PC-3 (cell line): ENCODE results near the gene MMP15. TPM values are rescaled to one million over a fixed set of nuclear protein-coding genes. Genes with fewer than 3 reads are reported as not detected.

ENCODE experiments used
- ATAC-seq: fragments of 200-7000 bp; cut with Tn5 transposase; 2 replicates; pipeline ENCODE4 v1.9.1; 2020; ENCODE audit warnings: mild to moderate bottlenecking, moderate library complexity
- BruUV-seq: library from RNA; stranded (reverse); fragments of 400-500 nt; replicated peaks from 2 replicates; lab custom pipeline; 2021; lab: Mats Ljungman, UMichigan
- CTCF ChIA-PET: fragments of 300-600 bp; sonication (Branson Sonifier 250); formaldehyde crosslinking; loops from one replicate; lab custom pipeline; 2022; ENCODE audit warnings: antibody characterized with exemption; lab: Charles Lee
- POLR2A ChIA-PET: fragments of 300-600 bp; sonication (Branson Sonifier 250); formaldehyde crosslinking; loops from one replicate; lab custom pipeline; 2022; ENCODE audit warnings: antibody characterized with exemption; ENCODE audit not compliant: unreplicated experiment; lab: Charles Lee
- DNase-seq: peaks from one replicate; pipeline ENCODE4 v3.0.0-alpha.2; 2015
- H2AFZ ChIP-seq: fragments of 300-600 bp; sonication (generic); 2 replicates; pipeline ENCODE4 v1.6.0; 2016; ENCODE audit warnings: antibody characterized with exemption, low read length
- H3F3A ChIP-seq: fragments of 300-600 bp; sonication (generic); one replicate; pipeline ENCODE4 v1.6.0; 2017; ENCODE audit warnings: antibody characterized with exemption, low read length, control low read depth, mild to moderate bottlenecking; ENCODE audit not compliant: unreplicated experiment
- H3K27ac ChIP-seq: fragments of 300-600 bp; sonication (generic); 2 replicates; pipeline ENCODE4 v1.5.1; 2016; ENCODE audit warnings: mild to moderate bottlenecking, low read length
- H3K27me3 ChIP-seq: fragments of 300-600 bp; sonication (generic); 2 replicates; pipeline ENCODE4 v1.6.1; 2016; ENCODE audit warnings: low read length, mixed read lengths
- H3K36me3 ChIP-seq: fragments of 300-600 bp; sonication (generic); 2 replicates; pipeline ENCODE4 v1.6.1; 2016; ENCODE audit warnings: low read depth, mixed run types, low read length, mixed read lengths
- H3K4me1 ChIP-seq: fragments of 300-600 bp; sonication (generic); 2 replicates; pipeline ENCODE4 v1.5.1; 2016; ENCODE audit warnings: low read length; ENCODE audit not compliant: insufficient read depth
- H3K4me2 ChIP-seq: fragments of 300-600 bp; sonication (generic); 2 replicates; pipeline ENCODE4 v1.6.0; 2016; ENCODE audit warnings: low read length
- H3K4me3 ChIP-seq: fragments of 300-600 bp; sonication (generic); 2 replicates; pipeline ENCODE4 v1.5.1; 2016; ENCODE audit warnings: mild to moderate bottlenecking, low read length, mixed read lengths
- H3K79me2 ChIP-seq: fragments of 300-600 bp; sonication (generic); 2 replicates; pipeline ENCODE4 v1.6.1; 2017; ENCODE audit warnings: low read length, mixed read lengths
- H3K9ac ChIP-seq: fragments of 300-600 bp; sonication (generic); 2 replicates; pipeline ENCODE4 v1.6.0; 2016; ENCODE audit warnings: mild to moderate bottlenecking, low read length
- H3K9me2 ChIP-seq: fragments of 300-600 bp; sonication (generic); replicated peaks from 2 replicates; pipeline ENCODE4 v1.6.1; 2016; ENCODE audit warnings: mixed run types, low read length, mixed read lengths
- H3K9me3 ChIP-seq: fragments of 300-600 bp; sonication (generic); 2 replicates; pipeline ENCODE4 v1.6.1; 2016; ENCODE audit warnings: low read length, mixed read lengths
- H4K20me1 ChIP-seq: fragments of 300-600 bp; sonication (generic); 2 replicates; pipeline ENCODE4 v1.6.1; 2016; ENCODE audit warnings: low read length, mixed read lengths
- CTCF ChIP-seq: fragments of 300-600 bp; sonication (generic); conservative IDR thresholded peaks from 2 replicates; pipeline ENCODE4 v1.5.1; 2017; ENCODE audit warnings: antibody characterized with exemption, low read depth, mild to moderate bottlenecking, low read length
- EZH2 ChIP-seq: fragments of 300-600 bp; sonication (generic); IDR thresholded peaks from one replicate; pipeline ENCODE4 v1.6.1; 2017; ENCODE audit warnings: antibody characterized with exemption, mild to moderate bottlenecking, low read length; ENCODE audit not compliant: unreplicated experiment
- EZH2phosphoT487 ChIP-seq: fragments of 300-600 bp; sonication (generic); IDR thresholded peaks from 2 replicates; pipeline ENCODE4 v1.6.1; 2018; ENCODE audit warnings: mild to moderate bottlenecking, antibody characterized with exemption, low read length, borderline replicate concordance
- intact Hi-C: fragments of 100-400 bp; cut with micrococcal nuclease; formaldehyde crosslinking; loops from 2 replicates; pipeline ENCODE4 v1.9.0; 2023
- total RNA-seq: library from RNA; depleted of rRNA; stranded (reverse); fragments of >200 nt; gene quantifications from 2 replicates; pipeline ENCODE4 v1.2.3, GENCODE V29; 2014

Gene MMP15
- total RNA-seq, 1 experiment from 2014 or later = 6.3 TPM

DNA sequence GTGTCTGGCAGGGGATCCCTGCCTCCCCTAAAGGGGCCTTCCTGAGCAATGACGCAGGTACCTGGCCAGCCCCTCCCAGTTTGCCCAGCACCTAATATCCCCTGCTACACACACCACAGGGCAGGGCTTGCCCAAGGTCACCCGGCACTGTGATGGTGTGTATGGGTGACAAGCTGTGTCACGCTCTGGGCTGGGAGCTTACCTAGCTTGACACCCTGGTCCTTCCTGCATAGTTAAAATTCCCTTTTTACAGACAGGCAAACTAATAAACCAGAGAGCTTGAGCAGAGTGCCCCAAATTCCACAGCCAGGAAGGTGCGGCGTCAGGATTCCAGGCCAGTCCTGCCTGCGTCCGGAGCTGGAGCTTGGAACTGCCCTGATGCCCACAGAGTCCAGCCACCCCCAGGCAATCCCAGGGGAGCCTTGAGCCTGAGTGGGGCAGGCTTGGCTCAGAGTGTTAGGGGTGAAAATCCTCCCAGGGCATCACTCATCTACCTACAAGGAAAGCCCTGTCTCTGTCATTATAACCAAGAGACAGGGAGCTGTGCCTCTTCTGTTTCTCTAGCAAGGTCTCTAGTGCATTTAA lies 18.1 kb downstream of the MMP15 start:
- CTCF ChIA-PET = no interaction called here
- H3K36me3 ChIP-seq = no peaks in the 10 kb centered on the region
- no peak overlapping the region for H2AFZ ChIP-seq
- no peaks in the 10 kb centered on the region for H3K79me2 ChIP-seq
- no peak overlapping the region for H3K27ac ChIP-seq
- intact Hi-C loops = no loop called here
- H3K27me3 ChIP-seq = no peaks in the 10 kb centered on the region
- H3K4me2 ChIP-seq = no peak overlapping the region
- H3F3A ChIP-seq = no peaks in the 10 kb centered on the region
- DNase-seq (no peak), ATAC-seq (no peak)
- H3K4me1 ChIP-seq = no peaks in the 10 kb centered on the region
- no peaks in the 10 kb centered on the region for H3K9me3 ChIP-seq
- TF ChIP-seq CTCF (no peak), EZH2 (no peak), EZH2phosphoT487 (no peak)
- H3K9me2 ChIP-seq = no peaks in the 10 kb centered on the region
- no peak overlapping the region for H3K4me3 ChIP-seq
- BruUV-seq = no TSS peak
- no peak overlapping the region for H3K9ac ChIP-seq
- POLR2A ChIA-PET = no interaction called here
- no peaks in the 10 kb centered on the region for H4K20me1 ChIP-seq

DNA sequence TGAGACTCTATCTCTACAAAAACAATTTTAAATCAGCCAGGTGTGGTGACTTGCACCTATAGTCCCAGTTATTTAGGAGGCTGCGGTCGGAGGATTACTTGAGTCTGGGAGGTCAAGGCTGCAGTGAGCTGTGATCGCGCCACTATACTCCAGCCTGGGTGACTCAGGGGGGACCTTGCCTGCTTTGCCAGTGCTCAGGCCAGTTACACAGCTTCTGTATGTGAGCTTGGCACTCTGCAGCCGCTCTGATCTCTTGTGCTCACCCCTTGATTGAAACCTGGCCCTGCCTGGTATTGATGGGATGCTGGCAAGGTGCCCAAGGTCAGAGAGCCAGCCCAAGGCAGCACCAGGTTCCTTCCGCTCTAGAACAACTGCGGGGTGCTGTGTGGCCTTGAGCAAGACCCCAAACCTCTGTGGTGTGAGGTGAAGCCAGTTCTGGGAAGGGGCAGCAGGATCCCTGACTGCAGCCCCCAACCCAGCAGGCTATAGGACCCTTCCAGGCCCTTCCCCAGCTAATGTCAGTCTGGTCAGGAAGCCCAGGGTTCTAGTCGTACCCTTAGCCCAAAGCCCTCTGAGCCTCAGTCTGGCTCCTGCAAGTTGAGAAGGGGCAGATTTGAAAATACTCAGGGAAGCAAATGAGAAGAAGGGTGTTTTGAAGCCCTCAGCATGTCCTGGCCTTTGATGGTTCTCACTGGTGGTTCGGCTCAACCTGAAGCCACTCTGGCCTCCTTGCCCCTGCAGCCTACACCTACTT lies 18.9 kb downstream of the MMP15 start:
- H3K4me2 ChIP-seq = no peak overlapping the region
- no peaks in the 10 kb centered on the region for H3F3A ChIP-seq
- no peaks in the 10 kb centered on the region for H3K9me2 ChIP-seq
- no peak overlapping the region for H3K4me3 ChIP-seq
- no TSS peak for BruUV-seq
- H2AFZ ChIP-seq = no peak overlapping the region
- TF ChIP-seq EZH2phosphoT487 = no peak
- TF ChIP-seq EZH2 = no peak
- no peak for TF ChIP-seq CTCF
- ATAC-seq (no peak), DNase-seq (no peak)
- no peaks in the 10 kb centered on the region for H3K9me3 ChIP-seq
- ChIA-PET POLR2A (no interaction called here), CTCF (no interaction called here)
- no peak overlapping the region for H3K27ac ChIP-seq
- H3K36me3 ChIP-seq = no peaks in the 10 kb centered on the region
- no peaks in the 10 kb centered on the region for H3K4me1 ChIP-seq
- H3K9ac ChIP-seq = no peak overlapping the region
- H3K27me3 ChIP-seq = no peaks in the 10 kb centered on the region
- H3K79me2 ChIP-seq = no peaks in the 10 kb centered on the region
- intact Hi-C loops = no loop called here
- H4K20me1 ChIP-seq = no peaks in the 10 kb centered on the region

DNA sequence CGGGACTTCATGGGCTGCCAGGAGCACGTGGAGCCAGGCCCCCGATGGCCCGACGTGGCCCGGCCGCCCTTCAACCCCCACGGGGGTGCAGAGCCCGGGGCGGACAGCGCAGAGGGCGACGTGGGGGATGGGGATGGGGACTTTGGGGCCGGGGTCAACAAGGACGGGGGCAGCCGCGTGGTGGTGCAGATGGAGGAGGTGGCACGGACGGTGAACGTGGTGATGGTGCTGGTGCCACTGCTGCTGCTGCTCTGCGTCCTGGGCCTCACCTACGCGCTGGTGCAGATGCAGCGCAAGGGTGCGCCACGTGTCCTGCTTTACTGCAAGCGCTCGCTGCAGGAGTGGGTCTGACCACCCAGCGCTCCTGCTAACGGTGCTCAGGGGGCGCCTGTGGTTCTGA lies 19.5 kb downstream of the MMP15 start:
- H4K20me1 ChIP-seq = no peaks in the 10 kb centered on the region
- POLR2A ChIA-PET = no interaction called here
- DNase-seq (no peak), ATAC-seq (no peak)
- H3K27me3 ChIP-seq = no peaks in the 10 kb centered on the region
- no peak overlapping the region for H3K4me3 ChIP-seq
- BruUV-seq = no TSS peak
- no peak overlapping the region for H3K27ac ChIP-seq
- no peaks in the 10 kb centered on the region for H3K9me2 ChIP-seq
- TF ChIP-seq EZH2 (no peak), CTCF (no peak), EZH2phosphoT487 (no peak)
- no peaks in the 10 kb centered on the region for H3K4me1 ChIP-seq
- H3K9me3 ChIP-seq = no peaks in the 10 kb centered on the region
- intact Hi-C loops = no loop called here
- CTCF ChIA-PET = no interaction called here
- no peak overlapping the region for H2AFZ ChIP-seq
- no peak overlapping the region for H3K9ac ChIP-seq
- H3K4me2 ChIP-seq = no peak overlapping the region
- H3K79me2 ChIP-seq = no peaks in the 10 kb centered on the region
- H3K36me3 ChIP-seq = no peaks in the 10 kb centered on the region
- no peaks in the 10 kb centered on the region for H3F3A ChIP-seq
